ENCODE results near the gene ACBD6. TPM values are rescaled to one million over a fixed set of nuclear protein-coding genes. Genes with fewer than 3 reads are reported as not detected.

Gene ACBD6
- total and polyA plus RNA-seq, 2 of the 4 experiments (the other 2 are of a cell fraction): 52.5 to 59.1 TPM

- TF ChIP-seq CTCF (conservative IDR thresholded peaks at IDR 0.05; ENCODE audit: low read depth, low read length) (no peak), MAFK (IDR thresholded peaks at IDR 0.05; ENCODE audit: low read depth, low read length) (no peak), POLR2A (IDR thresholded peaks at IDR 0.05; ENCODE audit: low read depth, low read length) (no peak)
Measured at GRCh38 chr1:180266275-180267210, 235.8 kb downstream of the ACBD6 start (continued).
